Measurements from ENCODE around the gene EXOC4.

EXOC4 gene

DNA sequence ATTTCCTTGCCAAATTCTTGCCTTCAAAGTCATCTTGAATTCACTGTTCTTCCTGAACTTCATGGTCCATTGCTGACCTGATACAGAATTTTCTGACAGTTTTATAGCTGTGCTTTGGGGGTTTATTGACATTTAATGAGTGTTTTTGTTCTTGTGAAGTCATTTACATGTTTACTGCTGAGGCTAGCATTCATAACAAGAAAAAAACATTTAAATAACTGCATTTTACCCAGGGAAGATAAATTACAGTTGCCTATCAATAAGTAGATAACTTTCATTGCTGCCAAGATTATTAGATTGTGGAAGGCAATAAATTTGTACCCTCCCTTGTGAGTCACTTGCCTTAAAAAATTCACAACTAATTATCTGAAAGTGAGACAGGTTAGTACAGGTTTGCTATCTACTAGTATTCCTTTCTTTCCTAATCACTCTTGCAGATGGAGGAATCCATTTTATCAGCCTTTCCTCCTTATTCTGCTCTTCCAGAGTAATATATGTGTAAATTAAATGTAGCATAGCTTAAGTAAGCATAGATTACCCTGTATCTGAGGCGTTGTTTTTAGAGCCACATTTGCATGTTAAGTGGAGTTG lies 178.4 kb downstream of the EXOC4 start:
- DNase-seq = peak; percentile 40

DNA sequence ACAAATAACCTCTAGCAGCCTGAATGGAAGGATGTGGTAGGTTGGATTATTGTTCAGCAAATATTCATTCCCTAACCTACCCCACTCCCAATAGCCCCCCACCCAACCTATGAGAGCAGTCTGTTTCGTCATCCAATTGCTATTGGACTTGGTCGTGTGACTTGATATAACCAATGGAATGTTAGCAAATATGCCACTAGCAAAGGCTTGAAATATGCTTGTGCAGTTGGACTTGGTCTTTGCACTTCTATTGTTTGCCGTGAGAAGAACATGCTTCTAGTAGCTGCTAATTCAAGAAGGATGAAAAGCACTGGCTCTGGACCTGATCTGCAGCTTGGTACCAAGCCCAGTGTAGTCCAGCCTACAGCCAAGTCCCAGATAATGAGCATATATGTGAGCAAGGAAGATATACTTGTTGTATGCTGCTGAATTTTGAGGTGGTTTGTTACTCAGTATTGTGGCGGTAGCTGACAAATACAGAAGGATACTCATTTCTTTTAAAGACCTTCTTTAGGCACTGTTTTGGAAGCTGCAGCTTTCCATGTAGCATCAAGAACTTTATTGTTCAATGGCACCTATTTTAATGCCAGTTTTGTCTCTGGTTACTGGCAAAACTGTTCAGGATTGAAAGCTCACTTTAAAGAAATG lies 180.4 kb downstream of the EXOC4 start:
- no peak for DNase-seq

DNA sequence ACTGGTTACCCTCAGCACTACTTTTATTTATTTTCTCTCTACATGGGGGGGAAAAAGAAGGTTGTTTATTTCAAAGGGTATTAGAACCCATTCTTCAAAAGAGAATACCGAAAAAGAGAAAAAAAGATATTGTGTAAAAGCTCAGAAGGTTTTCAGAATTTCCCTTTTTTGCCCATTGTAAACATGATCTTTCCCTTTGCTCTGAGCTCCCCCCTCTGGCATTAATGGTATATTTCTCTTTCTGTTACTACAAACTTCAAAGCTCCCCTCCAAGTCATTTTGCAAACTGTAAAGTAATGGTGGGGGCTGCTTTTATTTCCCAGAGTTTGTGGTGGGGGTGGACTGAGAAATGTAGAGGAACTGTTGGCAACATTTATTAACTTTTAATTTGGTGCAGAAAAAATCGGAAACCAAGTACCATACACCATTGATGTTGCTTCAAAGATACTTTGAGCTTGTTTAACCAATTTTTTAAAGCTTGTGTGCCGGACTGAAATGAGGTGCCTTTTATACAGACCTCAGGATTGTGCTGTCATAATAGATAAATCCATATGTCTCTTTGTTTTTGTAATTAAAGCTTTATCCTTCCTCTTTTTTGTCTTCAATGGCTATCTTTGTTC lies 181.5 kb downstream of the EXOC4 start:
- peak; percentile 10 for DNase-seq

DNA sequence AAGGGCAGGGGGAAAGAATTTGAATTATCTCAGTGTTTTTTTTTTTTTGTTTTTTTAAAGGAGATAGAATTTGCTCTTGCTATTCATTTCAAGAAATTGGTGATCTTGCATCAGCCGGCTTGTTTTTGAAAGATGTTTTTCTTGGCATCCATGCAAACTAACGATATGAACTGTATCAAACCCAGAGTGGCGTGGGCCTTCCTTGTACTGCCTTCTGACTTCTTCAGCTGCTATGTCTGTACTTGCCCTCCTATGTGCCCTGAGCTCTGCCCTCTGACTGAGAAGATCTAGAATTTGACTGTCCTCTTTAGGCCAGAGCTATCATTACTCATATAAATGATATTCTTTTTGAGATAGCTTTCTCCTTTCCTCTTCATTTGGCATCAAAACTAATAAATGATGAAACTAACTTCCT lies 183.1 kb downstream of the EXOC4 start:
- DNase-seq = no peak

DNA sequence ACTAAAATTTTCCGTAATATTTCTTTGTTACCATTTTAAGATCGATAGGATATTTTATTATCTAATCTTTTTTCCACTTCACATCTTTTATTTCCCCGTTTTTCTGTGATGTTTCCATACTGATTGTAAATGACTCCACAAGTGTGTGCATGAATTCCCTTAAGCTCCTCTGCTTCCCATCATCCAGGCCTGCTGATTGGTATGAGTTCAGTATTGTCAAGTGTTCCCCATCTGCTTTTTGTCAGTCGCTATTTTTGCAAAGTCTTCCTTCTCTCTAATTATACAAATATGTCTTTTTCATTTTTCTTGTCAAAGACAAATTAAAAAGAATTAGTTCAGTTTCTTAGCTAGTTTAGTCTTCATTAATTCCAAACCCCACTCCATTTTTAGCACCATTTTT lies 184.7 kb downstream of the EXOC4 start:
- no peak for DNase-seq

DNA sequence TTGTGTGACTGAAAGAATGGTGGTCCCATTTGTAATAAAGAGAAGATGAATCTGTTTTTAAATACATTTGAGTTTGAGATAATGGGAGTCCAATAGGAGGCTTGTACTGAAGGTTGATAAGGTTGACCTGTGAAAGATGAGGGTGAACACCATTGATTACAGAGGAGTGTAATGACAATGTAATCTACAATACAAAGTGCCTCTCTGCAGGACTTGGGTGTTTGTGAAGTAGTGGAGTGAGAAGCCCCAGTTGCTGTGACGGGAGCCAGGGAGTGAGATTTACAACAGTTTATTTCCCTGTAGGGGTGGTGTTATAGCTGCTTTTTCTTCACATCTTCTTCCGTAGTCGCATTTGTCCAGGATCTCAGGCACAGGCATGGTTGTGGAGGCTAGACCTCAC lies 189.9 kb downstream of the EXOC4 start:
- DNase-seq = no peak

DNA sequence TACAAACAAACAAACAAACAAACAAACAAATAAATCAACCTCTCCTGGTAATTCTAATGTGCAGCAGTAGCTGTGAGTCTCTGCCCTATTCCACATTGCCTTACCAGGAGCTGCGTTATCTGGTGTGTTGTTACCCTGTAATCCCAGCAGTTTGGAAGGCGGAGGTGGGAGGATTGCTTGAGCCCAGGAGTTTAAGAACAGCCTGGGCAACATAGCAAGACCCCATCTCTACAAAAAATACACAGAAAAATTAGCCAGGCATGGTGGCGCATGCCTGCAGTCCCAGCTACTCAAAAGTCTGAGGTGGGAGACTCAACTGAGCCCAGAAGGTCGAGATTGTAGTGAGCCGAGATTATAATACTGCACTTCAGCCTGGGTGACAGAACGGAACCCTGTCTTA lies 192.7 kb downstream of the EXOC4 start:
- DNase-seq = no peak

DNA sequence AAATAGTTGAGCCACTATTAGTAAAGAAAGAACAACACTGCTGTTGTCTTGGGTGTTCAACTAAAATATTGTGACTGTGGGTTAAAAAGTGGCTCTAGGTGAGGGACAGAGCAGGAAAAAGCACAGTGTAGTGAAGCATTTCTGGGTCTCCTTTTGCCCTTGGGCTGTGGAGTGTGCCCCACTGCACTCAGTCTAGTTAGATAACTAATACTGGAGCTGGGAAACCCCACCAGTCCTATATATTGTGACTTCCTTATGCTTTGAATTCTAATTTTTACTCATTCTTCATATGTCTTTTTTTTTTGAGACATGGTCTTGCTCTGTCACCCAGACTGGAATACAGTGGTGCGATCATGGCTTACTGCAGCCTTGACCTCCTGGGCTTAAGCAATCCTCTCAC lies 195.1 kb downstream of the EXOC4 start:
- no peak for DNase-seq

DNA sequence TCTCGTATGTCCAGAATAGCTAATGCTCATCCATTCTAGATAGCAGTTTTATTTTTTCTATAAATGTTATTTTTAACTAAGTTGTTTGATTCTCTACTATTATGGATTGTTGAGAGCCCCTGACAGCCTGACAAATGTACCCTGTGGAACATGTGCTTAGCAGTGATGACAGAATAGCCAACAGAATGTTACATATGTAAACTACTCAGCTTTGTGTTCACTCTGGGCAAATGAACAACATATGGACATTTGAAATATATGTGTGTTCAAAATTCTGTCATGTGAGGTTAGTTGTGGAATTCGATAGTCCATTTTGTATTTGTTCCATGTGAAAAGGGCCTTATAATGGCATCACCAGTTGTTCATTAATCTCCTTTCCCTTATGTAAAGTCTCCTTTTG lies 199.7 kb downstream of the EXOC4 start:
- DNase-seq = no peak

DNA sequence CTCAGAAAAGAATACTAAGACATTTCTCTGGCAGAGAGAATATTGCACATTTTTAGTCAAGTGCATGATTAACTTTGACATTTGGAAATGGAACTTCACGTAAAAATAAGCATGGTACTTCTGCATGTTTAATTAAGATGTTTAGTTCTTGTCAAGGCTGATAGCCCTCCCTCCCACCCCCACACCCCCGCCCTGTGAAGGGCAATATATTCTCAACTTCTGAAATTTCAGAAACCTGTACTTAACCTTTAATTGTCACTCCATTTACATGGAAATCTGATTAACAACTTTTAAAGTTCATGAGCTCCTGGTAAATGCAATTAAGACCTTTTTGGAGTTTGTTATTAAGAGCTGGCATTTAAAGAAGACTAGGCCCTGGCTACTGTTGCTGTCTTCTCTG lies 205.8 kb downstream of the EXOC4 start:
- no peak for DNase-seq

DNA sequence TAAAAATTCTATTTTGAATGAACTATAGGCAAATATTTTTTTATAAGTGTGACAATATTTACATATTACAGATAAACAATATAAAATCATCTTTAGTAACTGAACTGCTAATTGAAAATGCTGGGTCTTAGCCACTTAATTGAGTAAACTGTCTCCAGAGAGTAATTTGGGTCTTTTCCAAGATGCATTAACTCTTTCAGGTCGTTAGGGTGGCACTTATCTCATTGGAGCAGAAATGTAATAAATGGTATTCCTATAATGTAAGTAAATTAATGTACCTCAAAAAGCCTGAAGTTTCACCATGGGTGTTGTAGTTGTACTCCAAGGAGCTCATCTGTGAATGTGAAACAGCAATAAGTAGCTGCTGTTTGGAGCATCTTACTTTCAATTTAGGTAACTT lies 208.5 kb downstream of the EXOC4 start:
- DNase-seq = no peak

DNA sequence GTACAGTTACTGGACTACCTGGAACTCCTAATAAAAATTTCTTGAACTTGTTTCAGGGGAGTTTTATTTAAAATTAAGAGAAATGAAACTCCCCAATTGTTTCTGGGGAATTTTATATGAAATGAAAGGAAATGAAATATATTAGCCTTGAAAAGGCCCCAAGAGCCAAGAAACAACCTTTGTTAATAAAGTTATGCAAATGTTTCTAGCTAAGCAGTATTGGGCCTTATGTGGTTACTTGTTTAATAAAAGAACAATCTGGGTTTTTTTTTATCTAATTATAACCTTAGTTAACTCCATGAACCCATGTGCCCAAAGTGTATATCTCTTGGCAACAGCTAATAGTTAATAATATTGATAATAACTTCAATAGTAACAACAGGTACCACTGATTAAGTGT lies 222.8 kb downstream of the EXOC4 start:
- no peak for DNase-seq

DNA sequence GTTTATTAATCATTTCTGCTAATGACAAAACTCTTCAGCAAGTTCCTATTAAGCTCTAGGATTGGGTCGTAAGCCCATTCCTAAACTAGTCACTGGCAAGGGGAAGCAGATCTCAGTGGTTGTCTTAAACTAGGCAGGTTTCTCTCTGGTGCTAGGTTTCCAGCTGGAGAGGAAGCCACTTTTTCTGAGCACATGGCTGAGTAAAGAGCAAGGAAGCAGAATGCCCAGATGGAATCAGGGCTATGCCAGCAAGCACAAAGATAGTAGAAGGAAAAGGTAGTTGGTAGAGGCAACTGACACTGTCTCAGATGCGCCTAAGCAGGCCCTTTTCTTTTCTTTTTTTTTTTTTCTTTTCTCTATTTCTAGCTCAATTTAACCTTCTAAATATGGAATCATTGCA lies 224.9 kb downstream of the EXOC4 start:
- DNase-seq = no peak

DNA sequence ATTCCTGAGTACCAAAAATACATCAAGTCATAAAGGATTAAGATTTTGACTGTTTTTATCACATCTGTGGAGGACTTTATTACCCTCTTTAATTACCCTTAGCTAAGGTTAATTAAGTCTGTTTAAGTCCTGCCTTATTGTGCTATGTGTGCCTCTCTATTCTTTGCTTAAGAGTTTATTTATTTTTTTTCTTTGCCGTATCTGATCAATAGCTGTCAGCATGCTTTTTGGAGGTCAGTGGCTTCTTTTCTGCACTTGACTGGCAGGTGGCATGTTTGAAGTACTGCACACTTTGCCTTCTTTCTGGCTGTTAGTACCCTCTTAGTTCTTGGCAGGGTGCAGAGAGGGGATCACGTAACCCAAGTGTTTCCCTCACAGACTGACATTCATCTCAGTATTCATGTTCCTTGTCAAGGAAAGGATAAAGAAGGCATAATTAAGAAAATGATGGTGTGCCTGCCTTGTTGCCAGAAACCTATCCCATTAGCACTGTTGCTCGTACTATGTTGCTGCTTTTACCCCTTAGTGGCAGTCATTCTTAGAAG lies 225.8 kb downstream of the EXOC4 start:
- DNase-seq = no peak

DNA sequence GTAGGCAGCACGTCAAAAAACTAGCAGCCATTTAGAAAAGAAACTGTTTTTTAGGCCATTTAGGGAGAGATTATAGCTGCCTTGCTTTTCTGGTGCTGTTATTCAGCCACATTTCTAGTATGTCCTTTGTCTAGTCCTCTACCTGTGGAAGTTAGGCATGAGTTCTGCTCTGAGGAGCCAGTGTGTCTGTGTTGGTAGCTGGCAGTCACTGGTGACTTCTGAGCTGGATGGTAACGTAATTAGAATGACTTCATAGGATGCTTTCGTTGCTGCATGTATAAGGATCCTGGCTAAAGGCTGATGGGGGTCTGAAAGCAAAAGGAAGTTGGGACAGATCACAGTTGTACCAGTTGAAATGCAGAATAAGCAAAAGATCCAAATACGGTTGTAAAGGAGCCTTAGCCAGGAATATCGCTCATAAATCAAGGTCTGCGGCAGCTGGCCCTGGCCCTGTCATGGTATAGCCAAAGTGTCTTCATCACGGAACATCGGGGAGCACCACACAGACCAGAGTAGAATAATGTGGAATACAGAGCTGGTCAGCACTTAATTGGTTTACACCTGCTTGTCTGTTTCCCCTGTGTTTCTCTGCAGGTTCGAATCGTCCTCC lies 226.7 kb downstream of the EXOC4 start:
- no peak for DNase-seq

DNA sequence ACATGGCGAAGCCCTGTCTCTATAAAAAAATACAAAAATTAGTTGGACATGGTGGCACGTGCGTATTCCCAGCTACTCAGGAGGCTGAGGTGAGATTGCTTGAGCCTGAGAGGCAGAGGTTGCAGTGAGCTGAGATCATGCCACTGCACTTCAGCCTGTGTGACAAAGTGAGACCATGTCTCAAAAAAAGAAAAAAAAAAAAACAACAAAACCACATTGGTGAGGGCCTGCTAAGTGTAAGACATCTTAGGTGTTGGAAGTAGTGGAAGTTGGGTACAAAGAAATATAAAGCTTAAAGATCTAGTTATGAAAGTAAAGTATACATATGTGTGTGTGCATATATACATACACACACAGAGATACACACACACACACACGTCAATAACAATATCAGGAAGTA lies 228.0 kb downstream of the EXOC4 start:
- no peak for DNase-seq

DNA sequence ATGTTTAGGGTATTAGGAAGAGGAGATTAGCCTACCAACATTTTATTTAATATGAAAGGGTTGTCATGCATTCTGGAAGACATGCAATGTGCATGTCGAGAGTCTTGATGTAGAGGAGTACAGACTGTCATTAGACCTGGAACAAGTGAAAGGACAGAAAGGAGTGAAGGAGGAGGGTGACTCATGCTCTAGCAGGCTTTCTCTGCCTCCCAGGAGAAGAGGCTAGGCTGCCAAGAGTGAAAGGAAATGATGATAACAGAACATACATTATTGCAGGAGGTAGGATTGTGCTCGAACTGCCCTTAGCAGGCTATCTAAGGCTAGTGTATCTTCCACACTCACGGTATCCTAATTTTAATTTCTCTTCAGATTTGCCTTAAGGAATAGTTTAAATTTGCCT lies 228.8 kb downstream of the EXOC4 start:
- no peak for DNase-seq

DNA sequence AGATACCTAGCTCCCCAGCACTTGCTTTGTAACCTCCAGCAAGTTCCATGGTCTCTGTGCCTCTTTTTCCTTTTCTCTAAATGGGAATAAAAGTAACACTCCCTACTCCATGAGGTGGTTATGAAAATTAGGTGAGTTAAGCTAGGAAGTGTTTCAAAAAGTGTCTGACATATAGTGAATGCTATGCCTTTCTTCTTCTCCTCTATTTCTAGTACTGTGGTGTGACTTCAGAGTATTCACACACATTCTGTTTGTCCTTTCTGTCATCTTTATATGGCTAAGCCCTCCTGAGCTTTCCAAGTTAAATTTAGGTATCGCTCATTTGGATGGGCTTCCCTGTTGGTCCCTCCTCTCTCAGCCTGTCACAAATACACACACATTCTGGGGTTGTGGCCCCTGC lies 229.7 kb downstream of the EXOC4 start:
- DNase-seq = no peak

DNA sequence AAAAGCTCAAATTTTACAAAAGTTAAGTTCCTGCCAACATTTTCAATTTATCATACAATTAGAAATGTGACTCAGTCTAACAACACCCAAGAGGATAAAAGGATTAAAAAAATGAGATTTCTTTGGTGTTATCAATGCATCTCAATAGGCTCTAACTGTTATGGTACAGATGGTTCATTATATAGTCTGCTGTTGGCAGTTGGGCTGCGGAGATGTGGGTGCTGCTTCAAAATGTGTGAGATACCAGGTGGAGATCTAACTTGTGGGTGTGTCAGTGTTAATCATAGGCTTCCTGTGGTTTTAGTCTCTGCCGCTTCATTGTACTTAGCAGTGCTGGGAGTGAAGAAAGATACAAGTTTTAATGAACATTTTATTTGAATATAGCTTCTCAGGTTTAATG lies 231.2 kb downstream of the EXOC4 start:
- no peak for DNase-seq

DNA sequence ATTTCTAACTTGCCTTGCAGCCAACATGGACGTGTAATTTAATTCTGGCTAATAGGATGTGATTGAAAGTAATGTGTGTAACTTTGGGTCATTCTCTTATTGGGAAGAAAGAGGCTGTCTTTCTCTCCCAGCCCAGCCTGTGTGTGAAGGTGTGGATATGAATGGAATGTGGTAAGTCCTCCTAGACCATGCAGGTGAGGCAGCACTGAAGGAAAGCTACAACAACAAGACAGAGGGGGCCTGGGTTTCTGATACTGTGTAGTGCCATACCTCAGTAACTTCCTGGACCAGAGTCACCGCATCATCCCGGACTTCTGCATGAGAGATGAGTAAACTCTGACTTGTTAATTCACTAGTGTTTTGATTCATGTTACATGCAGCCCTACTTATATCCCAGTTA lies 237.0 kb downstream of the EXOC4 start:
- no peak for DNase-seq

DNA sequence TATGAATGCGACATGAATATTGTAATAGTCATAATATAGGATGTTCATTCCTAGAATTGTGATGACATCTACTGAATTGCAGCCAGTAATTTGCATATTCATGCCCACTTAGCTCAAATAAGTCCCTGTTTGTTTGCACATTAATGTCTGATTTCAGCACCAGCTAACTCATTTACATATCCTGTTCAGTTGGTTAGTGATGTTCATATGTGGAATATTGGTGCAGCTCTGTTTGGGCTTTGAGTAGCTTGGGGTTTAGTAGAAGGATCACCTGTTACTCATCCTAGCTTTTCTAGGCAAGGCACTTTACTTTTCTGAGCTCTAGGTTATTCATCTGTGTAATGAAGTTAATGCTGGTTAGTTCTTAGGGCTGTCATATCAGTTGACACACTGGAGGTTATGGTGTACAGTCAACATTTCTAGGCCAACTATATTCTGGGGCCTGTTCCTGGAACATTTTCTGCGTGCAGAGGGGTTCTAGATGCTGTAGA lies 238.4 kb downstream of the EXOC4 start:
- DNase-seq = peak; percentile 97

DNA sequence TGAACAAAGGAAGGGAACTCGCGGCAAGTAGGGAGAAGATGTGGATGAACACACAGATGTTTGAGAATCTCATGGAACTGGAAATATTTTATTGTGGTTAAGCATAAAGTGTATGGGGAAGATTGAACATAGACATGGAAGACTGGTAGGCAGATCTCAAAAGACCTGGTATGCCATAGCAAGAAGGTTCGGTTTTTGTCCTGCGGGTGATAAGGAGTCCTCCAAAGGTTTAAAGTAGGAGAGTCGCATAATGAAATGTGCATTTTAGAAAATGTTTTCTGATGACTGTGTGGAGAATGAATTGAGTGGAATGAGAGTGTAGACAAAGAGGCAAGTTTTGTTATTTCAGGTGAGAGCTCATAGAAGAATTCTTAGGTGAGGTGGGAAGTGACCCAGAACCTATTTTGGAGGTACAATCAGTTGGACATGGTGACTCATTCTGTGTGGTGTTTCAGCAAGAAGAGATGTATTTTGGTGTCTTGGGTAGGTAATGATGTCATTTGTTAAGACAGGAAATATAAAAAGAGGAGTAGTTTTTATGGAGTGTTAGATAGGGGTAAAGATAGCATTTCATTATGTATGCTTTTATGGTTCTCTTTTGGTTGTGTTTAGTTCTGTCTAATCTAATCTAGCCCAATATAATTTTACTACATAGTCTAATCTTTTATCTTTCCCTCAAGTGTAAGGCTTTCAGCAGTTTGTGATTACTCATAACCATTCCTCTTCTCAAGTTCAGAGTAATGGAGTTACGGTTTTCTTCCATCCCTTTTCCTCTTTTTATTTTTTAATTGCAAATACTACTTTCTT lies 239.2 kb downstream of the EXOC4 start:
- DNase-seq = no peak

DNA sequence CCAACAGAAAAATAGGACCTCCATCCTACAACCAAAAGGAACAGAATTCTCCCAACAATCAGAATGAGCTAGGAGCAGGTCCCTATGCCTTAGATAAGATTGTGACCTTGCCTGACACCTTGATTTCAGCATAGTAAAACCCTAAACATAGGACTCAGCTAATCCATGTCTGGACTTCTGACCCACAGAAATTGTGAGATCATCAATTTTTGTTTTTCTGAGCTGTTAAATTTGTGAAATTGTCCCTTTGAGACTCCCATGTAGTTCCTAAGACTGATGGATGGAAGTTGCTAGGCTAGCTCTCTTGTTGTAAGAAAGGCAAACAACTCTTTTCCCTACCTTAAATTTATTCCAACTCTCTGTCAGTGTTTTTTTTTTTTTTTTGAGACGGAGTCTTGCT lies 244.2 kb downstream of the EXOC4 start:
- no peak for DNase-seq

Measured in NCI-H526 treated with DMSO at 0.1 percent for 48 hours (cell line).